K562 (cell line): ENCODE data around the gene FHIT.

Experiments used
- ETS1 ChIP-seq: conservative IDR thresholded peaks from 2 replicates; pipeline ENCODE4 v1.6.1; 2011; ENCODE audit warnings: low read depth, mild to moderate bottlenecking, low read length; ENCODE audit not compliant: control insufficient read depth
- HIVEP1 ChIP-seq: fragments of 250-450 bp; sonication (Bioruptor Pico); IDR thresholded peaks from 2 replicates; pipeline ENCODE4 v1.4.0; 2020; ENCODE audit warnings: mild to moderate bottlenecking
- POLR2A ChIP-seq: fragments of 450-650 bp; conservative IDR thresholded peaks from 2 replicates; pipeline ENCODE4 v1.6.1; 2016
- TF ChIP-seq, protein P1 (sequence below), 3 experiments: IDR thresholded peaks in 2 of 3; conservative IDR thresholded peaks in 1 of 3; 2 replicates each; pipeline ENCODE4 v1.5.1; 2011 to 2012; ENCODE audit warnings: low read length in 3 of 3, mild to moderate bottlenecking in 3 of 3, control low read depth in 2 of 3, improper control_type of control experiment in 1 of 3, inconsistent platforms in 1 of 3, low read depth in 1 of 3, mixed read lengths in 1 of 3, moderate library complexity in 1 of 3; ENCODE audit not compliant: insufficient read depth in 2 of 3

DNA sequence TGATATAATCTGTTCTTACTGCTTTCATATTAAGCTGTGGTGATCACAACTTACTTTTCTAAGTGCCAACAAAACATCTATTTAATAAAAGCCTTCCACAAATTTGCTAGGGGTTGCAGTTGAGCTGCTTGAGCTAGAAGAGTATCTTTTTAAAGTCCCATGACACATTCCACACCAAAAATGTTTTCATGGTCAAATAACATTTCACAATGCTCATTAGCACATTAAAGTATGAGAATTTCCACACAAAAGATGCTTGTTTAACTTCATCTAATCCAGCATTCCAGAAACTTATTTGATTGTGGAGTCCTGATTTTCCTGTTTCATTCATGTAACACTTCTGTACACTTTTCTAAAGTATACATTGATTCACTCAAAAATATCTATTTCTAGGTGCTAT lies 1325.3 kb downstream of the FHIT start:
- TF ChIP-seq, protein P1, sequence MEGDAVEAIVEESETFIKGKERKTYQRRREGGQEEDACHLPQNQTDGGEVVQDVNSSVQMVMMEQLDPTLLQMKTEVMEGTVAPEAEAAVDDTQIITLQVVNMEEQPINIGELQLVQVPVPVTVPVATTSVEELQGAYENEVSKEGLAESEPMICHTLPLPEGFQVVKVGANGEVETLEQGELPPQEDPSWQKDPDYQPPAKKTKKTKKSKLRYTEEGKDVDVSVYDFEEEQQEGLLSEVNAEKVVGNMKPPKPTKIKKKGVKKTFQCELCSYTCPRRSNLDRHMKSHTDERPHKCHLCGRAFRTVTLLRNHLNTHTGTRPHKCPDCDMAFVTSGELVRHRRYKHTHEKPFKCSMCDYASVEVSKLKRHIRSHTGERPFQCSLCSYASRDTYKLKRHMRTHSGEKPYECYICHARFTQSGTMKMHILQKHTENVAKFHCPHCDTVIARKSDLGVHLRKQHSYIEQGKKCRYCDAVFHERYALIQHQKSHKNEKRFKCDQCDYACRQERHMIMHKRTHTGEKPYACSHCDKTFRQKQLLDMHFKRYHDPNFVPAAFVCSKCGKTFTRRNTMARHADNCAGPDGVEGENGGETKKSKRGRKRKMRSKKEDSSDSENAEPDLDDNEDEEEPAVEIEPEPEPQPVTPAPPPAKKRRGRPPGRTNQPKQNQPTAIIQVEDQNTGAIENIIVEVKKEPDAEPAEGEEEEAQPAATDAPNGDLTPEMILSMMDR (IDR thresholded peaks at IDR 0.05 in 2 of 3, conservative IDR thresholded peaks at IDR 0.05 in 1 of 3; ENCODE audit: insufficient read depth in 2 of 3, low read depth in 1 of 3, low read length in 3 of 3): no peak
- TF ChIP-seq HIVEP1 (CRISPR knock-in tag): no peak
- TF ChIP-seq ETS1: no peak
- no peak for TF ChIP-seq POLR2A
